Heart left ventricle (tissue), 16 donors: Measurements from ENCODE around the gene ASIP. TPM values are rescaled to one million over a fixed set of nuclear protein-coding genes. Genes with fewer than 3 reads are reported as not detected.

Experiments used
- ATAC-seq, 4 donors: fragments of 200-7000 bp; cut with Tn5 transposase; one replicate each; pipeline ENCODE4 v1.9.1; 2020 to 2022; ENCODE audit warnings: moderate library complexity in 4 of 4, mild to moderate bottlenecking in 3 of 4, moderate number of reproducible peaks in 1 of 4
- DNase-seq, 5 donors: peaks; one replicate each; pipeline ENCODE4 v3.0.0-alpha.2; 2020
- H3K27ac ChIP-seq, 12 donors: fragments of 200-600 bp; sonication (generic) in 4 of 12; one replicate each; pipeline versions ENCODE4 v1.5.0 to v1.8.0; 2016 to 2022; ENCODE audit warnings: mild to moderate bottlenecking in 2 of 12
- H3K27me3 ChIP-seq, 9 donors: fragments of 200-600 bp; sonication (generic) in 2 of 9; one replicate each; pipeline versions ENCODE4 v1.5.1 to v1.8.0; 2016 to 2022; ENCODE audit warnings: mild to moderate bottlenecking in 3 of 9
- H3K36me3 ChIP-seq, 9 donors: fragments of 200-600 bp; sonication (generic) in 2 of 9; one replicate each; pipeline versions ENCODE4 v1.5.0 to v1.8.0; 2018 to 2022; ENCODE audit warnings: mild to moderate bottlenecking in 2 of 9
- H3K4me1 ChIP-seq, 12 donors: fragments of 200-600 bp; sonication (generic) in 4 of 12; one replicate each; pipeline versions ENCODE4 v1.5.0 to v1.8.0; 2016 to 2022; ENCODE audit warnings: mild to moderate bottlenecking in 3 of 12
- H3K4me3 ChIP-seq, 12 donors: fragments of 200-600 bp; sonication (generic) in 4 of 12; one replicate each; pipeline versions ENCODE4 v1.5.0 to v1.8.0; 2017 to 2022; ENCODE audit warnings: mild to moderate bottlenecking in 9 of 12, moderate library complexity in 4 of 12
- H3K9me3 ChIP-seq, 12 donors: fragments of 200-600 bp; sonication (generic) in 4 of 12; one replicate each; pipeline versions ENCODE4 v1.5.0 to v1.8.0; 2016 to 2022; ENCODE audit warnings: mild to moderate bottlenecking in 1 of 12
- CTCF ChIP-seq, 12 donors: fragments of 200-600 bp; sonication (generic) in 4 of 12; IDR thresholded peaks; one replicate each; pipeline versions ENCODE4 v1.5.0 to v1.8.0; 2018 to 2022; ENCODE audit warnings: antibody characterized with exemption in 12 of 12, mild to moderate bottlenecking in 5 of 12
- POLR2A ChIP-seq, 2 donors: fragments of 450-650 bp; IDR thresholded peaks; one replicate each; pipeline ENCODE4 v1.6.1; 2017; ENCODE audit warnings: antibody characterized with exemption in 2 of 2, mild to moderate bottlenecking in 2 of 2, moderate library complexity in 2 of 2
- WGBS, 4 donors: extraction: QIAGEN DNeasy Blood & Tissue Kit in 2 of 4; methylation state at CpG; one replicate each; pipeline versions ENCODE4 v1.1.5 to v1.1.7; 2013 to 2018; 5-methylcytosine and 5-hydroxymethylcytosine counted together
- intact Hi-C, 10 donors: fragments of 100-400 bp; cut with DNase I; formaldehyde crosslinking; loops; one replicate each; pipeline versions ENCODE4 v1.11.1 to v1.14.2; 2022
- polyA plus RNA-seq, 2 donors: library from polyadenylated mRNA; stranded (reverse); fragments of 200-250 nt; gene quantifications; one replicate each; pipeline ENCODE4 v1.2.3, GENCODE V29; 2013
- total RNA-seq, 9 donors: library from RNA; depleted of rRNA in 2 of 9; stranded (reverse); fragments of >200 nt in 2 of 9; fragmentation: NEBNext Ultra II Directional in 3 of 9; extraction: Animal tissue kit (Norgen Biotek cat#: 25700) in 3 of 9; gene quantifications; one replicate each; pipeline versions ENCODE4 v1.1.0 to v1.2.4, GENCODE V29; 2016 to 2023
- donor health status: ischemic (EF 13 %, LVEDD 7.1; RV severe dilation, severe dysfunction).
- donor health status: healthy with polysubstance abuse.
- donor health status: DM: no; HTN: yes; CAD: no.
- donor health status: DM: no; HTN: no; CAD: no.
- donor health status: ischemic (EF 25% LVEDD 6.9; RV normal size, moderate dysfunction).
- donor health status: ischemic (EF 25% LVEDD 5.7; RV mildly dilated, moderate dysfunction).
- donor health status: healthy.
- donor health status: DM: yes; HTN: yes; CAD: no.
- donor health status: ischemic (EF 35%, LVEDD 5.7; RV mildly dilated, moderate dysfunction).
- donor health status: nonischemic (EF 11% LVEDD 7.7; RV severe dilation, severe dysfunction).
- donor health status: DM: yes; HTN: yes; CAD: no.
- donor health status: PGD.
- donor health status: ischemic (EF 29% LVEDD 5.4; RV normal size, mild dysfunction).
- donor health status: nonischemic (EF 23%, LVEDD 6.1; RV moderate dilation, normal function).

The ASIP gene
- total and polyA plus RNA-seq, 11 donors, result 0.75 to 117 (median 10.4) TPM

- no peaks in the 10 kb centered on the region for H3K27me3 ChIP-seq
- H3K4me3 ChIP-seq, result peak within 1 kb of the TSS; percentile 58 to 95 (median 74)
- ATAC-seq (peak; percentile 92 to 98 (median 97)), DNase-seq (peak; percentile 95 to 98 (median 97))
- 0 to 1% (median 1%) methylated on average over 30 to 79 of the region's 79 CpGs for WGBS, 4 donors
- H3K36me3 ChIP-seq, result no peaks in the 10 kb centered on the region
- H3K27ac ChIP-seq, result peak within 1 kb of the TSS; percentile 70 to 98 (median 92)
- intact Hi-C loops, result loop anchor here in 4 of 10 donors (2.0 to 10.0 kb wide), 5 partner anchors 41 to 404 kb away; partner anchors contain the start of genes DYNLRB1 (in 1 of the 4), ITCH (in 1 of the 4) and TP53INP2 (in 1 of the 4)
- TF ChIP-seq POLR2A (IDR thresholded peaks at IDR 0.05), result peak in 1 of 2 donors; percentile 77
- peak in 2 of 12 donors; percentile 12 to 19 for TF ChIP-seq CTCF (IDR thresholded peaks at IDR 0.05)
- H3K4me1 ChIP-seq, result peaks cover 0 to 34% (median 16%) of the 10 kb centered on the region in 12 donors
- no peaks in the 10 kb centered on the region for H3K9me3 ChIP-seq
Measured at GRCh38 chr20:34302723-34303533, 61.7 kb downstream of the ASIP start, which contains the start of gene AHCY. AHCY (minus strand) TSS chr20:34303355; CDS start chr20:34303270, 85 bp downstream.

GRCh38 chr20:34305333-34306230 is 64.4 kb downstream of the ASIP start:
- intact Hi-C loops, result loop anchor here in 1 of 10 donors (10.0 kb wide), 1 partner anchor 399 kb away; the partner anchor contains the start of gene TP53INP2
- Histone ChIP-seq H3K27ac (no peak overlapping the region), H3K9me3 (no peaks in the 10 kb centered on the region), H3K4me3 (no peak overlapping the region), H3K36me3 (no peaks in the 10 kb centered on the region), H3K27me3 (no peaks in the 10 kb centered on the region), H3K4me1 (peaks cover 0 to 25% (median 14%) of the 10 kb centered on the region in 12 donors)
- WGBS, 4 donors, result 80 to 84% (median 82%) methylated on average over 19 of the region's 19 CpGs
- TF ChIP-seq POLR2A (IDR thresholded peaks at IDR 0.05) (no peak), CTCF (IDR thresholded peaks at IDR 0.05) (no peak)
- DNase-seq (no peak), ATAC-seq (no peak)

GRCh38 chr20:34309691-34310090 is 68.5 kb downstream of the ASIP start:
- Histone ChIP-seq H3K27me3 (peaks cover 0 to 17% (median 0%) of the 10 kb centered on the region in 9 donors), H3K36me3 (no peaks in the 10 kb centered on the region), H3K9me3 (no peaks in the 10 kb centered on the region), H3K27ac (no peak overlapping the region), H3K4me3 (no peak overlapping the region), H3K4me1 (peaks cover 0 to 20% (median 11%) of the 10 kb centered on the region in 12 donors)
- WGBS, 4 donors, result 93 to 99% (median 96%) methylated on average over 3 of the region's 3 CpGs
- TF ChIP-seq CTCF (IDR thresholded peaks at IDR 0.05), result no peak
- no peak for TF ChIP-seq POLR2A (IDR thresholded peaks at IDR 0.05)
- no peak for DNase-seq
- intact Hi-C loops, result loop anchor here (5.0 to 10.0 kb wide), 15 partner anchors 117 to 465 kb away; partner anchors contain the start of genes DYNLRB1 (in 2 of the 10) and TP53INP2 (in 2 of the 10)
- no peak for ATAC-seq
